Muscle layer of duodenum (tissue), 2 donors: ENCODE measurements around the gene TAF4.

Source experiments
- H3K27ac ChIP-seq: one replicate; pipeline ENCODE4 v1.7.0; 2013; ENCODE audit warnings: mild to moderate bottlenecking, low read length
- H3K27me3 ChIP-seq: one replicate; pipeline ENCODE4 v1.7.0; 2013; ENCODE audit warnings: low read depth, mild to moderate bottlenecking, control low read depth, low read length
- H3K36me3 ChIP-seq, 2 donors: one replicate each; pipeline ENCODE4 v1.7.0; 2013; ENCODE audit warnings: low read length in 2 of 2, control low read depth in 1 of 2, mild to moderate bottlenecking in 1 of 2; ENCODE audit not compliant: insufficient read depth in 2 of 2, control insufficient read depth in 1 of 2
- H3K4me1 ChIP-seq, 2 donors: one replicate each; pipeline ENCODE4 v1.7.0; 2013; ENCODE audit warnings: low read length in 2 of 2, mild to moderate bottlenecking in 2 of 2, control low read depth in 1 of 2, moderate library complexity in 1 of 2; ENCODE audit not compliant: insufficient read depth in 2 of 2, control insufficient read depth in 1 of 2
- H3K4me3 ChIP-seq, 2 donors: one replicate each; pipeline ENCODE4 v1.7.0; 2013; ENCODE audit warnings: low read length in 2 of 2, low read depth in 1 of 2, mild to moderate bottlenecking in 1 of 2
- H3K9me3 ChIP-seq, 2 donors: one replicate each; pipeline ENCODE4 v1.7.0; 2013; ENCODE audit warnings: low read length in 2 of 2, control low read depth in 1 of 2, mild to moderate bottlenecking in 1 of 2; ENCODE audit not compliant: control insufficient read depth in 1 of 2
- donor health status: healthy.

The TAF4 gene

GRCh38 chr20:62003567-62004405 is 61.9 kb downstream of the TAF4 start:
- Histone ChIP-seq H3K4me1 (no peaks in the 10 kb centered on the region), H3K36me3 (peaks cover 59 to 93% of the 10 kb centered on the region in 2 donors), H3K9me3 (no peaks in the 10 kb centered on the region), H3K4me3 (no peak overlapping the region), H3K27ac (no peak overlapping the region), H3K27me3 (no peaks in the 10 kb centered on the region)

GRCh38 chr20:62002882-62003480 is 62.7 kb downstream of the TAF4 start:
- H3K9me3 ChIP-seq: no peaks in the 10 kb centered on the region
- H3K27me3 ChIP-seq: no peaks in the 10 kb centered on the region
- no peak overlapping the region for H3K27ac ChIP-seq
- H3K4me3 ChIP-seq: no peak overlapping the region
- no peaks in the 10 kb centered on the region for H3K4me1 ChIP-seq
- H3K36me3 ChIP-seq: peaks cover 62 to 93% of the 10 kb centered on the region in 2 donors

GRCh38 chr20:62001178-62001715 is 64.4 kb downstream of the TAF4 start:
- Histone ChIP-seq H3K36me3 (peaks cover 60 to 92% of the 10 kb centered on the region in 2 donors), H3K27ac (no peak overlapping the region)

GRCh38 chr20:61998343-61999121 is 67.1 kb downstream of the TAF4 start:
- Histone ChIP-seq H3K27ac (no peak overlapping the region), H3K4me3 (no peak overlapping the region), H3K36me3 (peaks cover 67 to 92% of the 10 kb centered on the region in 2 donors), H3K4me1 (no peaks in the 10 kb centered on the region), H3K9me3 (no peaks in the 10 kb centered on the region), H3K27me3 (no peaks in the 10 kb centered on the region)

More at GRCh38 chr20:62001178-62001715, 64.4 kb downstream of the TAF4 start:
- Histone ChIP-seq H3K4me1 (no peaks in the 10 kb centered on the region), H3K4me3 (no peak overlapping the region), H3K27me3 (no peaks in the 10 kb centered on the region), H3K9me3 (no peaks in the 10 kb centered on the region)

GRCh38 chr20:61997891-61998290 is 67.8 kb downstream of the TAF4 start:
- Histone ChIP-seq H3K4me3 (no peak overlapping the region), H3K27ac (no peak overlapping the region), H3K9me3 (no peaks in the 10 kb centered on the region), H3K4me1 (no peaks in the 10 kb centered on the region), H3K27me3 (no peaks in the 10 kb centered on the region), H3K36me3 (peaks cover 64 to 92% of the 10 kb centered on the region in 2 donors)

- H3K27me3 ChIP-seq: no peaks in the 10 kb centered on the region
- H3K9me3 ChIP-seq: peaks cover 0 to 3% of the 10 kb centered on the region in 2 donors
- H3K4me3 ChIP-seq: no peak overlapping the region
- H3K4me1 ChIP-seq: no peaks in the 10 kb centered on the region
- no peak overlapping the region for H3K27ac ChIP-seq
- H3K36me3 ChIP-seq: peaks cover 64 to 92% of the 10 kb centered on the region in 2 donors
Measured at GRCh38 chr20:61997372-61997771, 68.3 kb downstream of the TAF4 start.

- peaks cover 6 to 13% of the 10 kb centered on the region in 2 donors for H3K9me3 ChIP-seq
- H3K4me1 ChIP-seq: no peaks in the 10 kb centered on the region
- no peak overlapping the region for H3K4me3 ChIP-seq
- peaks cover 55 to 93% of the 10 kb centered on the region in 2 donors for H3K36me3 ChIP-seq
- no peaks in the 10 kb centered on the region for H3K27me3 ChIP-seq
- H3K27ac ChIP-seq: no peak overlapping the region
Measured at GRCh38 chr20:61994546-61994945, 71.1 kb downstream of the TAF4 start.

GRCh38 chr20:61993058-61993457 is 72.6 kb downstream of the TAF4 start:
- Histone ChIP-seq H3K4me1 (no peaks in the 10 kb centered on the region), H3K9me3 (peaks cover 6 to 13% of the 10 kb centered on the region in 2 donors), H3K4me3 (no peak overlapping the region), H3K27ac (no peak overlapping the region), H3K36me3 (peaks cover 42 to 90% of the 10 kb centered on the region in 2 donors), H3K27me3 (no peaks in the 10 kb centered on the region)

GRCh38 chr20:61991476-61991875 is 74.2 kb downstream of the TAF4 start:
- Histone ChIP-seq H3K4me3 (no peak overlapping the region), H3K9me3 (peaks cover 6 to 13% of the 10 kb centered on the region in 2 donors), H3K27me3 (no peaks in the 10 kb centered on the region), H3K27ac (no peak overlapping the region), H3K4me1 (no peaks in the 10 kb centered on the region), H3K36me3 (peaks cover 43 to 86% of the 10 kb centered on the region in 2 donors)

GRCh38 chr20:61990484-61990883 is 75.2 kb downstream of the TAF4 start:
- H3K36me3 ChIP-seq: peaks cover 39 to 78% of the 10 kb centered on the region in 2 donors
- H3K9me3 ChIP-seq: peaks cover 6 to 13% of the 10 kb centered on the region in 2 donors
- no peak overlapping the region for H3K27ac ChIP-seq
- no peak overlapping the region for H3K4me3 ChIP-seq
- no peaks in the 10 kb centered on the region for H3K27me3 ChIP-seq
- no peaks in the 10 kb centered on the region for H3K4me1 ChIP-seq

GRCh38 chr20:61989741-61990140 is 75.9 kb downstream of the TAF4 start:
- no peak overlapping the region for H3K4me3 ChIP-seq
- H3K4me1 ChIP-seq: no peaks in the 10 kb centered on the region
- no peaks in the 10 kb centered on the region for H3K27me3 ChIP-seq
- peaks cover 6 to 13% of the 10 kb centered on the region in 2 donors for H3K9me3 ChIP-seq
- H3K36me3 ChIP-seq: peaks cover 32 to 72% of the 10 kb centered on the region in 2 donors
- H3K27ac ChIP-seq: no peak overlapping the region
